GM12892 (cell line): Measurements from ENCODE around the gene ETHE1.

Experiments
- POLR2AphosphoS5 ChIP-seq: IDR thresholded peaks from 2 replicates; pipeline ENCODE4 v1.6.1; 2011; ENCODE audit warnings: low read depth, low read length, control low read depth
- TAF1 ChIP-seq: IDR thresholded peaks from 2 replicates; pipeline ENCODE4 v1.6.1; 2011; ENCODE audit warnings: low read depth, mild to moderate bottlenecking, control low read depth, low read length, borderline replicate concordance

- TF ChIP-seq POLR2AphosphoS5 (no peak), TAF1 (no peak)
Measured at GRCh38 chr19:43469160-43469480, 57.9 kb downstream of the ETHE1 start.
